NCI-H510A (cell line): ENCODE data around the gene ITGA3.
"Not testable (repeated sequence)": the region's sequence is repeated elsewhere in the genome, so short reads cannot be mapped to it uniquely, and the experiment has no call there.

Experiments
- DNase-seq: peaks from one replicate; lab custom pipeline; 2025; lab: John Stamatoyannopoulos, UW

ITGA3 gene

GRCh38 chr17:50052241-50052796 is 3.6 kb upstream of the ITGA3 start:
- peak; percentile 52 for DNase-seq

GRCh38 chr17:50052822-50053653 is 2.9 kb upstream of the ITGA3 start:
- no peak for DNase-seq

GRCh38 chr17:50053654-50053960 is 2.3 kb upstream of the ITGA3 start:
- DNase-seq, result no peak

GRCh38 chr17:50055055-50055425 is 870 bp upstream of the ITGA3 start:
- DNase-seq, result peak; percentile 92

- DNase-seq, result peak; percentile 84
Measured at GRCh38 chr17:50056217-50056960, 479 bp downstream of the ITGA3 start.

- no peak for DNase-seq
Measured at GRCh38 chr17:50056961-50057330, 1.0 kb downstream of the ITGA3 start.

GRCh38 chr17:50057521-50057991 is 1.6 kb downstream of the ITGA3 start:
- DNase-seq, result no peak

- no peak for DNase-seq
Measured at GRCh38 chr17:50058296-50058953, 2.5 kb downstream of the ITGA3 start.

GRCh38 chr17:50059256-50059655 is 3.3 kb downstream of the ITGA3 start:
- no peak for DNase-seq

GRCh38 chr17:50059759-50060273 is 3.9 kb downstream of the ITGA3 start:
- DNase-seq, result no peak

GRCh38 chr17:50060951-50061712 is 5.2 kb downstream of the ITGA3 start:
- no peak for DNase-seq

- DNase-seq, result not testable (repeated sequence)
Measured at GRCh38 chr17:50061713-50062045, 5.8 kb downstream of the ITGA3 start.

GRCh38 chr17:50062293-50063243 is 6.7 kb downstream of the ITGA3 start:
- no peak for DNase-seq

- no peak for DNase-seq
Measured at GRCh38 chr17:50063561-50064252, 7.8 kb downstream of the ITGA3 start.

GRCh38 chr17:50064253-50065001 is 8.5 kb downstream of the ITGA3 start:
- DNase-seq, result no peak

- DNase-seq, result no peak
Measured at GRCh38 chr17:50065056-50065455, 9.1 kb downstream of the ITGA3 start.

GRCh38 chr17:50066995-50067394 is 11.1 kb downstream of the ITGA3 start:
- DNase-seq, result no peak

GRCh38 chr17:50067996-50068395 is 12.1 kb downstream of the ITGA3 start:
- no peak for DNase-seq
